Thyroid gland (tissue), 4 donors: ENCODE measurements around the gene STMND1.

Source experiments
- CTCF ChIP-seq, 6 experiments: fragments of 200-600 bp in 3 of 6; fragments of 450-650 bp in 3 of 6; sonication (generic) in 3 of 6; IDR thresholded peaks; one replicate each; pipeline ENCODE4 v1.5.1; 2016 to 2019; ENCODE audit warnings: antibody characterized with exemption in 6 of 6, mild to moderate bottlenecking in 2 of 6, inconsistent platforms in 1 of 6, moderate library complexity in 1 of 6
- POLR2A ChIP-seq, 2 donors: fragments of 450-650 bp; IDR thresholded peaks; one replicate each; pipeline ENCODE4 v1.6.1; 2017; ENCODE audit warnings: antibody characterized with exemption in 2 of 2, mild to moderate bottlenecking in 2 of 2, moderate library complexity in 1 of 2

GRCh38 chr6:17144016-17144415 lies 42.2 kb downstream of the STMND1 start:
- no peak for TF ChIP-seq CTCF (IDR thresholded peaks at IDR 0.05)
- no peak for TF ChIP-seq POLR2A (IDR thresholded peaks at IDR 0.05)
